Left ventricle myocardium inferior (tissue), 1 donor: ENCODE results near the gene WWC2. TPM values are rescaled to one million over a fixed set of nuclear protein-coding genes. Genes with fewer than 3 reads are reported as not detected.

ENCODE experiments used
- DNase-seq: peaks from one replicate; pipeline ENCODE4 v3.0.0-alpha.2; 2020
- H3K27ac ChIP-seq: fragments of 200-600 bp; replicated peaks from 2 replicates; pipeline ENCODE4 v1.8.0; 2021
- H3K27me3 ChIP-seq: fragments of 200-600 bp; 2 replicates; pipeline ENCODE4 v1.8.0; 2021; ENCODE audit warnings: low read depth
- H3K36me3 ChIP-seq: fragments of 200-600 bp; 2 replicates; pipeline ENCODE4 v1.8.0; 2021
- H3K4me1 ChIP-seq: fragments of 200-600 bp; 2 replicates; pipeline ENCODE4 v1.8.0; 2021
- H3K4me3 ChIP-seq: fragments of 200-600 bp; 2 replicates; pipeline ENCODE4 v1.8.0; 2021; ENCODE audit warnings: mild to moderate bottlenecking, moderate library complexity
- H3K9me3 ChIP-seq: fragments of 200-600 bp; replicated peaks from 2 replicates; pipeline ENCODE4 v1.8.0; 2021
- intact Hi-C: fragments of 100-400 bp; cut with micrococcal nuclease; formaldehyde crosslinking; loops from one replicate; pipeline ENCODE4 v1.11.0; 2022
- total RNA-seq: library from RNA; stranded (reverse); fragmentation: NEBNext Ultra II Directional; extraction: Animal tissue kit (Norgen Biotek cat#: 25700); gene quantifications from one replicate; pipeline ENCODE4 v1.2.1, GENCODE V29; 2021
- TF ChIP-seq, protein P1 (sequence below): fragments of 200-600 bp; IDR thresholded peaks from 2 replicates; pipeline ENCODE4 v1.8.0; 2021; ENCODE audit warnings: antibody characterized with exemption, mild to moderate bottlenecking, borderline replicate concordance
- donor health status: DM: no; HTN: yes; CAD: no; lungs with severe emphysema.

The WWC2 gene
- total RNA-seq, 1 donor from 2014 or later: 42.3 TPM

DNA sequence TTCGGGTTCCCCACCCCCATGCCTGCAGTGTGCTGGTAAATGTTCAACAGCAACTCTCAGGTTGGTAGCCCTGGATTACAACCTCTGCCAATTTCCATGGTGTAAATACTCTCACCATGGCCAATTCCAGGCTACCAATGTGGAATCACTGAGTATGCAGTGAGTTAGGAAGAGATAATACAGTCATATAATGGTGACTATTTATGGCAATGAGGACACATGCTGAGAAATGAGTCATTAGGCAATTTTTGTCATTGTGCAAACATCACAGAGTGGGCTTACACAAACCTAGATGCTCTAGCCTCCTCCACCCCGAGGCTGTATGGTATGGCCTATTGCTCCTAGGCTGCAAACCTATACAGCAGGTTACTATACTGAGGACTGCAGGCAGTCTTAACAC lies 227.8 kb downstream of the WWC2 start:
- Histone ChIP-seq H3K36me3 (no peaks in the 10 kb centered on the region), H3K9me3 (no peaks in the 10 kb centered on the region), H3K27ac (no peak overlapping the region), H3K4me1 (no peaks in the 10 kb centered on the region), H3K4me3 (no peak overlapping the region), H3K27me3 (no peaks in the 10 kb centered on the region)
- intact Hi-C loops: no loop called here
- no peak for DNase-seq
- TF ChIP-seq, protein P1, sequence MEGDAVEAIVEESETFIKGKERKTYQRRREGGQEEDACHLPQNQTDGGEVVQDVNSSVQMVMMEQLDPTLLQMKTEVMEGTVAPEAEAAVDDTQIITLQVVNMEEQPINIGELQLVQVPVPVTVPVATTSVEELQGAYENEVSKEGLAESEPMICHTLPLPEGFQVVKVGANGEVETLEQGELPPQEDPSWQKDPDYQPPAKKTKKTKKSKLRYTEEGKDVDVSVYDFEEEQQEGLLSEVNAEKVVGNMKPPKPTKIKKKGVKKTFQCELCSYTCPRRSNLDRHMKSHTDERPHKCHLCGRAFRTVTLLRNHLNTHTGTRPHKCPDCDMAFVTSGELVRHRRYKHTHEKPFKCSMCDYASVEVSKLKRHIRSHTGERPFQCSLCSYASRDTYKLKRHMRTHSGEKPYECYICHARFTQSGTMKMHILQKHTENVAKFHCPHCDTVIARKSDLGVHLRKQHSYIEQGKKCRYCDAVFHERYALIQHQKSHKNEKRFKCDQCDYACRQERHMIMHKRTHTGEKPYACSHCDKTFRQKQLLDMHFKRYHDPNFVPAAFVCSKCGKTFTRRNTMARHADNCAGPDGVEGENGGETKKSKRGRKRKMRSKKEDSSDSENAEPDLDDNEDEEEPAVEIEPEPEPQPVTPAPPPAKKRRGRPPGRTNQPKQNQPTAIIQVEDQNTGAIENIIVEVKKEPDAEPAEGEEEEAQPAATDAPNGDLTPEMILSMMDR: no peak

DNA sequence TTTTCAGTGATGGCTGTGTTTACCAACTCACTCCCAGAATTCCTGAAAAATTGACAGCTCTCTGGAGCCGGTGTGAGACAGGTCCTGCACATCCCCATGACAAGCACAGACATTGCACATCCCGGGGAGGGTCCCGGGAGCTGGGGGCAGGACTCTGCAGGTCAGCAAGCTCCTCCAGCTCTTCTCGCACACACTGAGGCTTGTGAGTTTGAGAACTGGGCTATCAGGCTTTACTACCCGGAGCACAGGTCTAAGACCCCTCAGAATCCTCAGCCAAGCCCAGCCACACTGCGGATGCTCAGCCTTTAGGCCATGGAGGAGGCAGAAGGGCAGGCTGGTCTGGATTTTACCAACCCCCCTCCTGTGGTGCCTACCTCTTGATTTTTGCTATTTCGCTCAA lies 228.8 kb downstream of the WWC2 start:
- no peaks in the 10 kb centered on the region for H3K4me1 ChIP-seq
- no peak overlapping the region for H3K27ac ChIP-seq
- H3K27me3 ChIP-seq: no peaks in the 10 kb centered on the region
- H3K36me3 ChIP-seq: no peaks in the 10 kb centered on the region
- no peak for DNase-seq
- H3K9me3 ChIP-seq: no peaks in the 10 kb centered on the region
- TF ChIP-seq, protein P1: no peak
- intact Hi-C loops: no loop called here
- no peak overlapping the region for H3K4me3 ChIP-seq

DNA sequence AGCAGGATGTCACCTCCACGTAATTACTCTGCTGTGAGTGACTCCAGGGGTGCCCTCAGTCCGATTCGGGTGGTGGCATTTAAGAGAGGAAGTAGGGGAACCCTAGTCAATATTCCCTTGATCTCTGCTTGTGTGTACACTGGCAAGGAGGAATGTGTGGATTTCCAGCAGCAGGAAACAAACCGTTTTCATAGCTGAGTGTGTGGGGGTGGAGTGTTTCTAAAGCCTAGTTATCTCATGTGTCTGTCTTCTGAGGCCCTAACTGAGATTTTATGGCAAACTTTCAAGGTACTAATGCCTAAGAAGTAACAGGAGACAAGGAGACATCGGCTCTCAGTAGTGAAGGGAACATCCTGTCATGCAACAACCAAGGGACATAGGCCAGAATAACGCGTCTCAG lies 229.8 kb downstream of the WWC2 start:
- Histone ChIP-seq H3K27ac (no peak overlapping the region), H3K4me3 (no peak overlapping the region), H3K4me1 (no peaks in the 10 kb centered on the region), H3K27me3 (no peaks in the 10 kb centered on the region), H3K9me3 (no peaks in the 10 kb centered on the region), H3K36me3 (no peaks in the 10 kb centered on the region)
- TF ChIP-seq, protein P1: no peak
- DNase-seq: no peak
- intact Hi-C loops: no loop called here

DNA sequence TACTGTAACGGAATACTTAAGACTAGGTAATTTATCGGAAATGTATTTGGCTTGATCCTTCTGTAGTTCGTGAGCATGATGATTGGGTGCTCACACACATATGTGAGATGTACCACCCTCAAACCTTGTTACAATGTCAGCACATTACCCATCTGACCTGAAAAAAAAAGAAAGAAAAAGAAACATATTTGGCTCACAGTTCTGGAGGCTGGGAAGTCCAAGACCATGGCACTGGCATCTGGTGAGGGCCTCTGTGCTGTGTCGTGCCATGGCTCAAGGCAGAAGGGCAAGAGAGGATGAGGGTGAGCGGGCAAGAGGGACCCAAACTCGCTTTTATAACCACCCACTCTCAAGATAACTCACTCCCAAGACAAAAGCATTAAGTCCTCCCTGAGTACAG lies 230.2 kb downstream of the WWC2 start:
- Histone ChIP-seq H3K36me3 (no peaks in the 10 kb centered on the region), H3K27ac (no peak overlapping the region), H3K27me3 (no peaks in the 10 kb centered on the region), H3K4me1 (no peaks in the 10 kb centered on the region), H3K4me3 (no peak overlapping the region), H3K9me3 (no peaks in the 10 kb centered on the region)
- no peak for DNase-seq
- TF ChIP-seq, protein P1: no peak
- intact Hi-C loops: no loop called here

DNA sequence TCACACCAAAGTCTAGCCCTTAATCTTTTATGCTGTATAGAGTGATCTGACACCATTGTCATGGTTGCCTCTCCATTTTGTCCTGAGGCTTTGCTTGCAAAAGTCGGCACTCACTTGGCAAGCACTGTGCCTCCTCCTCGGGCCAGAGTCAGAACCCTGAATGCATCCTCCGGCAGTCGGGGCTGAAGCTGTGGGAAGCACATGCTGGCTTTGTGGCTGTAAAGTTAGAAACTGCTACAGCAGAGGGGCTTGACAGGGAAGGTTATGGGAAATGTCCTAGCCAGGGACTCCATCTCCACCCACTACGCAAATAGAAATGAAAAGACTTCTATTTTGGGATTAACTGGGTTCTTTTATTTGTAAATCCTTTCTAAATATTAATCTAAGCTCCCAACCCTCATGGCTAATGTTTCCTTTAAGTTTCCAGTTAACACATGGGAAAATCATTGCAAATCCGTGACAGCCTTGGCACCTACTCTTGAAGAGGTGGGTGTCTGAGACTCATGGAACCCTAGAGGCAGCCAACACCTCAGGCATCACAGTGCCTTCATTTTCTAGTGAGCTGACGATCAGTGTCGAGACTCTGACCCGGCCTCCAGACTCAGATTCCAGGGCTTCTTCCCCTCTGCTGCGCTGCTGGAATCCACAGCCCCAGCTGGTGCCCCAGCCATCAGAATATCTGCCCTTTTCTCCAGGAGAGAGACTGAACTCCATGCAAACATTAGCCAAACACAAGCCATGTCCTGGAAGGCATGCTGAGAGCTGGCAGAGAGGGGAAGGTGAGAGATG lies 231.1 kb downstream of the WWC2 start:
- no peak overlapping the region for H3K27ac ChIP-seq
- TF ChIP-seq, protein P1: no peak
- no peaks in the 10 kb centered on the region for H3K4me1 ChIP-seq
- DNase-seq: no peak
- no peak overlapping the region for H3K4me3 ChIP-seq
- H3K27me3 ChIP-seq: no peaks in the 10 kb centered on the region
- H3K9me3 ChIP-seq: no peaks in the 10 kb centered on the region
- H3K36me3 ChIP-seq: no peaks in the 10 kb centered on the region
- intact Hi-C loops: no loop called here
